GM18502 (cell line): ENCODE results near the gene SLC25A14.
A peak's percentile ranks its signal among the peaks of the same experiment; 100 is the strongest.

Experiments used
- ATAC-seq: cut with Tn5 transposase; IDR thresholded peaks from one replicate; pipeline ENCODE4 v1.9.1; 2021; ENCODE audit warnings: mild to moderate bottlenecking; ENCODE audit not compliant: unreplicated experiment, poor library complexity

Gene SLC25A14

DNA sequence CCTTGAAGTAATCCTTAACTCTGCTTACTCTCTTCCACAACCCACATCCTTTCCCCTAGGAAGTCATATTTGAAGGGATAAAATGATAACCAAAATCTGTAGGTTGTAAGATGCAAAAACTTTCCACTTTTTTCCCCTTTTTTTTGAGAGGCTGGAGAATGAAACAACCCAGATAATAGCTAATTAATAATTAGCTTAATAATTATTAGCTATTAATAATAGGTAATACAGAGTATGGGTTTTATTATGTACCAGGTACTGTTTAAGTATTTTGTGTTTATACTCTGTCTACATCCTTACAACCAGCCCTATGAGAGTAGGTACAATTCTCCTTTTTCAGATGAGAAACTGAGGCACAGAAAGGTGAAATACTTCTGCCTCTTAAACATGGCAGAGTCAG, 36.4 kb downstream of the SLC25A14 start:
- ATAC-seq = no peak

DNA sequence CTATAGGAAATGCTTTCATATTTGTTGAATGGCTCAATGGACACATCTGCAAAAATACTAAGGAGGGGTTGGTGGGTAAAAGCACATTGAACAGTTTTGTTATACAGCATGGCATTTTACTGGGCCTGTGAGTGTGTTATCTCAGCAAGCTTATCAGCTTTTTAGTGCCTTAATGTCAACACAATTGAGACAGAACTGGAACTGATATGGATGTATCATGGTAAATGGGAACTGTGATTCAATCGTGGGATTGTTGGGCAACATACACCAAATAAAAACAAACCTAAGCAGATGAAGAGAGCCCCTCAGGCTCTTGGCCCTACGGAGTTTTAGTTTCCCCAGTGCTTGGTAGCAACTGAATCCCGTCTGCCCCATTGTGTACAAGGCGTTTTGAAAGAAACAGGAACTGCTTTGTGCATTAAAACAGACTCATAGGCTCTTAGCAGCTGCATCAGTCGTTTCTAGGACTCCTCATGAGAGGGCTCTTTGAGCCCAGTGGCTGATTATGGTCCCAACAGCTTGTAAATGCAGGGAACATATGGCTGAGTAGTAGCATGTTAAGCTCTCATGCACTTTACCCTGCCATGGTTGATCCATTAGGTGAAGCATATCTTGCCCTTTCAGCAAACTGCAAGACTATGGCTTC, 38.4 kb downstream of the SLC25A14 start:
- ATAC-seq = no peak

DNA sequence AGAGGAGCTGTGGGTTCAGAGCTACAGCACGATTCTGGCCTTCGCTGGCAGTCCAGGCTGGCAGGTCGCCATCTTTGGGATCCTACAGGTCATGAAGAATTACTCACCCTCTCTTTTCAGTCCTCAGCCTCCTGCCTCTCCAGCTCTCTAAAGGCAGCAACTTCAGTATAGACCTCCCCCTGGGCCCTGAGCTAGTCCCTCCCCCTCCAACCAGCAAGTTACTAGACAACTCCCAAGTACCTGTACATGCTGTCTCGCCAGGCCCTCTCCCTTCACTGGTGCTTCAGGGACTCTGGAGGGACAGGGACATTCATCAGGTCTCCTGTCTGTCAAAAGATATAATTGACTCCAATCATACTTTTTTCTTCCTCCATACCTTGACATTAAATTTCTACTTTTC, 45.8 kb downstream of the SLC25A14 start, which contains the start of gene GPR119:
Gene GPR119, minus strand, starts transcription at position 155 of the 400 bp plus-strand sequence. CDS start 227 bp downstream, outside the sequence.
- no peak for ATAC-seq

DNA sequence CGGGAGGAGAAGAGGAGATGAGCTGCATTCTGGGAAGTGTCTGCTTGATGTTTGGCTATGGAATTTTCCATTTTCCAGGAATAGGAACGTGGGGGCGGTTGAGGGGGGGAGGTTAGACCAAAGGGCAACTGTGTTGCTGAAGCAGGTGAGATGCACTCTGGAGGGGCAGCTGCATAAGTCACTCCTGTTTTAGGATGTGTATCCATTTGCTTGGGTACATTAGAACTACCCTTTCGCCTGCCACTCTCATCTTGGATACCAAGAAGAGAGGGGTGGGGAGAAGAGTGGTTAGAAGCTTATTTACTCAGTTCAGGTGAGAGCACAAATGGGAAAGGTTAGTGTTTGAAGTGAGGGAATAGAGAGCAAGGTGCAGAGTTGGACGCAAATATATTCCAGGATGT, 46.7 kb downstream of the SLC25A14 start:
- ATAC-seq = no peak

DNA sequence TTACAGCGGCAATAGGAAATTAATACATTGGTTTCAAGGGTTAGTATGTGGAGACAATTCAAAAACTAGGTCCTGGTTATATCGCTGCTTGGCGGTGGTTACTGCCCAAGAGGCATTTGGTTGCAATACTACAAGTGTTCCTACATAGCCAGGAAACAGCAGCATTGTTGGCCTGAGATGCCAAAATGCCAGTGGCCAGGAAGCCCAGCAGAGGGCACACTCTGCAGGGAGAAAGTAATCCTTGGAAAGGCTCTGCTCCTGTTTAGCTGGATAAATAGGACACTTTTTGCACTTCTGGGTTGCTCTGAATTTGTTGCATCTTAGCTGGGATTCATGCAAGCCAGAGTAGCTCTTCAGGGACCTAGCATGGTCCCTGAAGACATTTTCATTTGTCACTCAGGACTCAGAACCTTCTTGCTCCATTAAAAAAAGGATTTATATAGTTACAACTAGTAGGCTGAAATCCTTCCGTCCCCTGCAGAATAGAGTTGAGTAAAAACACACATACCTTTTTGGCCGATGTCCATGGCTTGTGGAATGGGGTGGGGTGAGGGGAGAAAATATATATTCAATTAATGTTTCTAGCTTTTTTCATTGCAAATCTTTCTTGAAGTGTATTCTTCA, 53.8 kb downstream of the SLC25A14 start:
- ATAC-seq = no peak

DNA sequence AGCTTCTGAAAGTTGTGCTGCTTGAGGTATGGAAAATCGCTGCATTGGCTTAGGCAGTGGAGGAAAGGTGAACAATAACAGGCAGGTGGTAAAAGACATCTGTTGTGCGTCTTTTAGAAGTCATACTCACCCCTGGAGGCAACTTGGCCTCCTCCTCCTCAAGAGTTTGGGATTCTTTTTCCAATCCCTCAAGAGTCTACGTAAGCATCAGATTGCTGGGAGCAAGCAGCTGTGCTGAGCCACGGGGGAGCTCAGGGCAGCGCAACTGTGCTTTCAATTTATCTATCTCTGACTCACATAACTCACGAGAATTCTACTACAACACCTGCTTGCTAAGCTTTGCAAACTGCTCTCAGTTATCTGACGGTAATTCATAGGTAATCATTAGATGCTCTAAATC, 55.6 kb downstream of the SLC25A14 start:
- ATAC-seq = no peak

DNA sequence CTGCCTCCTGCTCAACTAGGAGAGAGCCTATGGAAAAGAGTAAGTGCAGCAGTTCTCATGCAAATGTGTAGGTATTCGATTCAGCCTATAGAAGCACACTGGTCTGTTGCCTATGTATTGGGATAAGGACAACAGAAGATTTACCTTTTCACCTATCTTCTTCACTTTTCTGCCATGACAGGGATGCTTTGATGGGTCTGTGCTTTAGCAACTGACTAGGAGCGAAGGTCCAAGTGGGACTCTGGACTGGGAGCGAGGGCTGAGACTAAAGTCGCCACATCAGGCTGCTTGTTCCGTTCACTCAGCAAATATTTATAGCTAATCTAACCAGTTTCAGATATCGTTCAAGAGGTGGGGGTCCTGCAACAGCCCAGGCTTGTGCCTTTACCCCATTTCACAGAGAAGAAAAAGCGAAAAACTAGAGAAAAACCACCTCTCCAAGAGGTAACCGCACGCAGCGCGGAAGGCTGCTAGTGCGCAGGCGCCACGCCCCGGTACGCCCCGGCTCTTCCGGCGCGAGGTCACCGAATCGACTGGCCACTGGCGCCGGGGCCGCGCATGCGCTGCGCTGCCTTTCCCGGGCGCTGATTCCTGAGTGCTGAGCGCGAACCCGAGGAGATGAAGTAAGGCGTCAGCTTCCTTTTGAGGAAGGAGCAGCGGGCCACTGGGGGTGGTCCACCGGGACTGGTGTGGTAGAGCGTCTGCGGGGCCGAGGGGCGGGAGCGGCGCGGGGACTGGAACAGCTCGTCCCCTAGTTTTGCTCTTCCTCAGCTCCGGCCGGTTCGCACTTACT, 61.9 kb downstream of the SLC25A14 start, which contains the start of gene RBMX2:
Gene RBMX2, plus strand, starts transcription at position 573 of the 793 bp plus-strand sequence. Its CDS starts 46 bp downstream, at position 619.
- ATAC-seq = peak; percentile 93

DNA sequence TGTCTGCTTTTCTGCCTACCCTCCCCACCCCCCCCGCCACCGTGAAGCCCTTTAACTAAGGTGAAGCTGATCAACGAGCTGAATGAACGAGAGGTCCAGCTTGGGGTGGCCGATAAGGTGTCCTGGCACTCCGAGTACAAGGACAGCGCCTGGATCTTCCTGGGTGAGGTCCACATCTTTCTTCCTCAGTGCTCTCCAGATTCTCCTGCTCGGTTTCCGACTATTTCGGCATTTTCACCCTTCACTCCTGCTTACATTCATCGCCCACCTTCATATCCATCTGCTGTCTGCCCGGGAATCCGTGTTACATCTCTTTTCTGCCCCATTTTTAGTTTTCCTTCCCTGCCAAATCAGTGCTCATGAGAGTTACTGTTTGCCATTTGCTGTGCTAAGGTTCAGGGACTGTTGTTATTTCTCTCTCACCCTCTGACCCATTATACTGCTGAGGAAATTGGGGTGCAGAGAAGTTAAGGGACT, 62.5 kb downstream of the SLC25A14 start:
- ATAC-seq = no peak

DNA sequence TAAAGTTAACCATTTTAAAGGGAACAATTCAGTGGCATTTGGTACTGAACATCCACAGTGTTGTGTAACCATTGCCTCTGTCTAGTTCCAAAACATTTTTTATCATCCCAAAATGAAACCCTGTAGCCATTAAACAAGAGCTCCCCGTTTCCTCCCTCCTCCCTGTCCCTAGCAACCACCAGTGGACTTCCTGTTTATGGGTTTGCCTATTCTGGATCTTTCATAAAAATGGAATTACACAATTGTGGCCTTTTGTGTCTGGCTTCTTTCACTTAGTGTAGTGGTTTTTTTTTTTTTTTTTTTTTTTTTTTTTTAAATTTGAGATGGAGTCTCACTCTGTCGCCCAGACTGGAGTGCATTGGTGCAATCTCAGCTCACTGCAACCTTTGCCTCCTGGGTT, 73.7 kb downstream of the SLC25A14 start:
- ATAC-seq = no peak

DNA sequence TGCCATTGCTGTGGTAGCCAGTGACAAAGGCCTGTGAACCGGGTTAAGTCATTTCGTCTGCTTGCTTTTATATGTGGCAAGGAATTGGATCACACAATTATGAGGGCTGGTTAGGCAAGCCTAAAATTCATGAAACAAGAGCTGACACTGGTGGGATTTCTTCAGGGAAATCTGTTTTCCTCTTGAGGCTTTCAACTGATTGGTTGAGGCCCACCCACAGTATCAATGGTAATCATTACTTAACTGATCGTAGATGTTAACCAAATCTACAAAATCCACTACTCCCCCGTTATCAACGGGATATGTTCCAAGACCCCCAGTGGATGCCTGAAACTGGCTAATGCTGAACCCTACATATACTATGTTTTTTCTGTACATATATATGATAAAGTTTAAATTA, 75.1 kb downstream of the SLC25A14 start:
- no peak for ATAC-seq

DNA sequence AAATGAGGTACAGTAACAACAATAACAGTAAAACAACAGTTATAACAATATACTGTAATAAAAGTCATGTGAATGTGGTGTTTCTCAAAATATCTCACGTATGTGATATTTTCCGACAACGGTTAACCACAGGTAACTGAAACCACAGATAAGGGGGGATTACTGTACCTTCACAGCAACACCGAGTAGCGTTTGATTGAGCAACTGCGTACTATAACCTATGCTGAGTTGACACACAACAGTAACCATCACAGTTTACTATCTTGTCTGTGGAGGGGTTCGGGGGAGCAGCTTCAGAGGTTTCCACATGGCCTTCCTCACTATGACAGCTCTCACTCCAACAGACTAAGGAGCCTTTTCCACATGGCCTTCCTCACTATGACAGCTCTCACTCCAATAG, 75.5 kb downstream of the SLC25A14 start:
- ATAC-seq = no peak

DNA sequence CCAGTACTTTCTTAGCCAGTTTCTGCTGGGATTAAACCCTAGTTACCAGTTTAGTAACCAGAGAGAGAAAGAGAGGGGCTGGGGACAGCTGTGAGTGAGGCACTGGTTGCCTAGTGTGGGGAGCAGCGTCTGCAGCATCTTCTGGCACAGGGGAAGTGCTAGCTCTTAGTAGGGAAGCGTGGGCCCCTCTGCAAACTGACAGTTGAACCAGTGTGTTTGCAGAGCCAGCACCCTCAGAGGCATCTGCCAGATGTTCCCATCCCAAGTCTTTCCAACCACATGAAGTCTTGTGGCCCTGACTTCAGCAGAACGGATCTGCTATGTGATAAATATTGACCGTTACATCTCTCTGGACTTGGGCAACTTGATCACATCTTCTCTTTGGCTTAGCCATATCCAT, 77.1 kb downstream of the SLC25A14 start:
- no peak for ATAC-seq

DNA sequence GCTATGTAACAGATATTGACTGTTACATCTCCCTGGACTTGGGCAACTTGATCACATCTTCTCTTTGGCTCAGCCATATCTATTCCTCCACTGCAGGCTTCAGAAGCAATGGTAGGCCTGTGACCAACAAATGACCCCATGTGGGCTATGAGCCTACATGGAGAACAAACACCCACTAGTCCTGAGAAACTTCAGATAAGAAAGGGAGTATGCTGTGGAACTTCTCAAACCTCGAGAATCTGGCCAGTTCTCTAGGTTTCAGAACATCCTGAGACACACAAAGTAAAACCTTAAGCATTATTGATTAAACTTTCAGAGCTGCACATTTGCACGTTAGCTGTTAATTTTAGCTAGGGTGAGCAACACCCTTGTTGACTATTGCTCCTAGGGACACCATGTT, 78.3 kb downstream of the SLC25A14 start:
- no peak for ATAC-seq

DNA sequence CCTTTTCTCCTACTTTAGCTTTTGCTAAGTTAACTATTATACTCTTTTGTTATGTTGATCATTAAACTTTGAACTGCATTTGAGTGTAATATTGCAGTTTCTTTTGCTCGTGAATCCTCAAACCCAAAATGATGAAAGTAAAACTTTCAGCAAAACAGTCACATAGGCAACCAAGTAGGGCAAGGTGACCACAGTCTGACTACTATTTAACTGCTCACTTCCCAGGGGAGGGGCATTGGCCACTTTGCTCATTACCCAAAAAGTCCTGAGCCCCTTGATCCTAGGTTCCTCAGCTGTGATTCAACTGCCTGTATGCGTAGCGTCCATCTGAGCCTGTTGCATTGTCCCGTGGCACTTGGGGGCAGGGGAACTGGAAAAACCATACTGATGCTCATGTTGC, 79.0 kb downstream of the SLC25A14 start:
- ATAC-seq = no peak

DNA sequence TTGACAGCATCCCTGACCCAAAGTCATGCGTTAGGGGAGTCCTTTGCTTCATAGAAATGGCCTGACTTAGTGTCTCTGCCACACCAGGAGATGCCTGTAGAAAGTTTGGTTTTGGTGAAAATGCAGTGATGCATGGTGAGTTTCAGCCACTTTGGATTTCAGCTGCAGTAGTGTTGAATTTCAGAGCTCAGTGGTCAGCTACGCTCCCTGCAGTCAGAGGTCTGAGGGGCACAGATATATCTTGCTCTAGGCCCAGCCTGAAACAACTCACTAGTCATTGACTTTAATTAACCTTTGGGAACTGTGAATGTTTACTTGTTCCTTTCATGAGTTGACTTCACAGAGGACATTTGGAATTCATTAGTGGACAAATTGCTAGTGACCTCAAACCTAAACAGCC, 79.5 kb downstream of the SLC25A14 start:
- no peak for ATAC-seq
